ENCODE measurements around the gene WBP2NL. TPM values are rescaled to one million over a fixed set of nuclear protein-coding genes. Genes with fewer than 3 reads are reported as not detected.
A peak's percentile ranks its signal among the peaks of the same experiment; 100 is the strongest.

WBP2NL gene
- total RNA-seq, 2 donors from 2014 or later, result not detected

- Histone ChIP-seq H3K4me3 (ENCODE audit: low read length) (no peak within 1 kb of the TSS), H3K27me3 (ENCODE audit: control insufficient read depth, insufficient read depth, low read length, poor library complexity, severe bottlenecking) (no peaks in the 10 kb centered on the region), H3K4me1 (ENCODE audit: control insufficient read depth, insufficient read depth, low read length) (no peaks in the 10 kb centered on the region), H3K9ac (ENCODE audit: extremely low read depth, low read length, poor library complexity, severe bottlenecking) (no peak within 1 kb of the TSS), H3K9me3 (ENCODE audit: control insufficient read depth, low read length) (no peaks in the 10 kb centered on the region), H3K27ac (ENCODE audit: low read depth, low read length) (no peak within 1 kb of the TSS), H3K36me3 (ENCODE audit: control insufficient read depth, insufficient read depth, low read length) (no peaks in the 10 kb centered on the region)
- WGBS, 2 experiments (ENCODE audit: insufficient coverage in 1 of 2, insufficient read length in 1 of 2), result 71 to 82% methylated on average over 9 to 16 of the region's 16 CpGs
- no peak for TF ChIP-seq CTCF (conservative IDR thresholded peaks at IDR 0.05)
- no peaks in the 10 kb centered on the region for H3K9me3 Mint-ChIP-seq
- H3K27ac Mint-ChIP-seq, result no peak within 1 kb of the TSS
- H3K36me3 Mint-ChIP-seq (ENCODE audit: low read depth), result no peaks in the 10 kb centered on the region
- H3K27me3 Mint-ChIP-seq (ENCODE audit: insufficient read depth), result peaks cover 2% of the 10 kb centered on the region
- H3K4me1 Mint-ChIP-seq, result peaks cover 7% of the 10 kb centered on the region
- no peak within 1 kb of the TSS for H3K4me3 Mint-ChIP-seq
- DNase-seq, result peak; percentile 78
Observed at GRCh38 chr22:41951898-41952474, 46.6 kb upstream of the WBP2NL start, which contains the start of gene SMIM45. SMIM45 (plus strand) TSS chr22:41952150.

- H3K9me3 Mint-ChIP-seq, result peaks cover 1% of the 10 kb centered on the region
- Histone ChIP-seq H3K9ac (ENCODE audit: extremely low read depth, low read length, poor library complexity, severe bottlenecking) (no peak overlapping the region), H3K36me3 (ENCODE audit: control insufficient read depth, insufficient read depth, low read length) (no peaks in the 10 kb centered on the region), H3K27ac (ENCODE audit: low read depth, low read length) (no peak overlapping the region), H3K27me3 (ENCODE audit: control insufficient read depth, insufficient read depth, low read length, poor library complexity, severe bottlenecking) (no peaks in the 10 kb centered on the region), H3K4me1 (ENCODE audit: control insufficient read depth, insufficient read depth, low read length) (no peaks in the 10 kb centered on the region), H3K9me3 (ENCODE audit: control insufficient read depth, low read length) (no peaks in the 10 kb centered on the region), H3K4me3 (ENCODE audit: low read length) (no peak overlapping the region)
- H3K4me1 Mint-ChIP-seq, result peaks cover 9% of the 10 kb centered on the region
- no peak overlapping the region for H3K4me3 Mint-ChIP-seq
- no peak for DNase-seq
- H3K27ac Mint-ChIP-seq, result no peak overlapping the region
- 75 to 80% methylated on average over 1 to 2 of the region's 2 CpGs for WGBS, 2 experiments (ENCODE audit: insufficient coverage in 1 of 2, insufficient read length in 1 of 2)
- H3K36me3 Mint-ChIP-seq (ENCODE audit: low read depth), result no peaks in the 10 kb centered on the region
- no peak for TF ChIP-seq CTCF (conservative IDR thresholded peaks at IDR 0.05)
- H3K27me3 Mint-ChIP-seq (ENCODE audit: insufficient read depth), result peaks cover 5% of the 10 kb centered on the region
Observed at GRCh38 chr22:41952713-41953112, 45.9 kb upstream of the WBP2NL start.

GRCh38 chr22:41957941-41958556 is 40.5 kb upstream of the WBP2NL start:
- 68 to 95% methylated on average over 6 to 23 of the region's 23 CpGs for WGBS, 2 experiments (ENCODE audit: insufficient coverage in 1 of 2, insufficient read length in 1 of 2)
- Mint-ChIP-seq H3K27me3 (ENCODE audit: insufficient read depth) (peaks cover 18% of the 10 kb centered on the region), H3K27ac (no peak overlapping the region), H3K4me1 (peaks cover 2% of the 10 kb centered on the region), H3K9me3 (peaks cover 1% of the 10 kb centered on the region), H3K4me3 (peak overlapping the region; percentile 28), H3K36me3 (ENCODE audit: low read depth) (no peaks in the 10 kb centered on the region)
- H3K27me3 ChIP-seq (ENCODE audit: control insufficient read depth, insufficient read depth, low read length, poor library complexity, severe bottlenecking), result no peaks in the 10 kb centered on the region
- no peaks in the 10 kb centered on the region for H3K9me3 ChIP-seq (ENCODE audit: control insufficient read depth, low read length)
- no peak for TF ChIP-seq CTCF (conservative IDR thresholded peaks at IDR 0.05)
- no peak overlapping the region for H3K27ac ChIP-seq (ENCODE audit: low read depth, low read length)
- no peak for DNase-seq
- H3K36me3 ChIP-seq (ENCODE audit: control insufficient read depth, insufficient read depth, low read length), result no peaks in the 10 kb centered on the region
- H3K4me3 ChIP-seq (ENCODE audit: low read length), result no peak overlapping the region
- H3K9ac ChIP-seq (ENCODE audit: extremely low read depth, low read length, poor library complexity, severe bottlenecking), result no peak overlapping the region
- no peaks in the 10 kb centered on the region for H3K4me1 ChIP-seq (ENCODE audit: control insufficient read depth, insufficient read depth, low read length)

All from endodermal cell (in vitro differentiated cells).